K562 (cell line): ENCODE measurements around the gene SANBR. TPM values are rescaled to one million over a fixed set of nuclear protein-coding genes. Genes with fewer than 3 reads are reported as not detected.

Experiments used
- ATAC-seq: fragments of 200-7000 bp; cut with Tn5 transposase; 3 replicates; pipeline ENCODE4 v1.9.1; 2020; ENCODE audit warnings: moderate library complexity
- BruUV-seq: library from RNA; stranded (reverse); fragments of 400-500 nt; replicated peaks from 2 replicates; lab custom pipeline; 2021; lab: Mats Ljungman, UMichigan
- CTCF ChIA-PET: fragments of 300-600 bp; formaldehyde crosslinking; extraction: SDS; loops from one replicate; lab custom pipeline; 2021; ENCODE audit warnings: low intra/inter-chr PET ratio; lab: Yijun Ruan, JAX
- POLR2A ChIA-PET: fragments of 300-600, 350-650 bp; sonication (Branson Sonifier 250); formaldehyde crosslinking; extraction: SDS; loops from one replicate; lab custom pipeline; 2021; ENCODE audit warnings: antibody characterized with exemption, inconsistent platforms; lab: Yijun Ruan, JAX
- DNase-seq, 4 experiments: peaks; one replicate each; pipeline versions ENCODE4 v3.0.0 to v3.0.0-alpha.2; 2011 to 2018; ENCODE audit warnings: low spot score in 3 of 4, mixed read lengths in 3 of 4; ENCODE audit errors: extremely low read depth in 1 of 4
- FAIRE-seq: peaks from 2 replicates; lab custom pipeline; 2011; peaks lifted over from hg19 to GRCh38; lab: Jason Lieb, UNC
- H2AFZ ChIP-seq: 2 replicates; pipeline ENCODE4 v1.6.0; 2011; ENCODE audit warnings: low read depth, low read length, control low read depth, inconsistent platforms
- H3K27ac ChIP-seq: fragments of 200-600 bp; 3 replicates; pipeline ENCODE4 v1.8.0; 2011; ENCODE audit warnings: low read depth, mild to moderate bottlenecking, control low read depth, inconsistent platforms, low read length, moderate library complexity, mixed read lengths; ENCODE audit errors: extremely low read depth
- H3K27me3 ChIP-seq, 2 experiments: fragments of 300-600 bp in 1 of 2; 2 replicates in 1 of 2; 3 replicates in 1 of 2; pipeline versions ENCODE4 v1.6.0 to v1.8.0; 2011; ENCODE audit warnings: inconsistent platforms in 2 of 2, low read length in 2 of 2, mild to moderate bottlenecking in 1 of 2, mixed read lengths in 1 of 2, moderate library complexity in 1 of 2; ENCODE audit not compliant: control insufficient read depth in 2 of 2, insufficient read depth in 2 of 2
- H3K36me3 ChIP-seq: fragments of 300-600 bp; 3 replicates; pipeline ENCODE4 v1.8.0; 2011; ENCODE audit warnings: mild to moderate bottlenecking, low read length, inconsistent platforms; ENCODE audit not compliant: control insufficient read depth, insufficient read depth
- H3K4me1 ChIP-seq, 2 experiments: fragments of 200-600 bp in 1 of 2; replicated peaks in 1 of 2; 2 replicates in 1 of 2; 3 replicates in 1 of 2; pipeline versions ENCODE4 v1.5.1 to v1.8.0; 2011; ENCODE audit warnings: inconsistent platforms in 2 of 2, low read length in 2 of 2, mild to moderate bottlenecking in 1 of 2, mixed read lengths in 1 of 2, moderate library complexity in 1 of 2; ENCODE audit not compliant: control insufficient read depth in 2 of 2, insufficient read depth in 2 of 2
- H3K4me2 ChIP-seq: 2 replicates; pipeline ENCODE4 v1.6.1; 2011; ENCODE audit warnings: low read length, control low read depth, inconsistent platforms, mixed read lengths; ENCODE audit not compliant: insufficient read depth
- H3K4me3 ChIP-seq: fragments of 200-600 bp; sonication (generic), shearing (Covaris generic); 2 replicates; pipeline ENCODE4 v1.5.1; 2016; ENCODE audit warnings: control low read depth, inconsistent platforms
- H3K79me2 ChIP-seq: fragments of 200-600 bp; 3 replicates; pipeline ENCODE4 v1.8.0; 2011; ENCODE audit warnings: low read length, inconsistent platforms; ENCODE audit not compliant: control insufficient read depth, insufficient read depth
- H3K9ac ChIP-seq, 2 experiments: 2 replicates each; pipeline versions ENCODE4 v1.6.0 to v1.6.1; 2011; ENCODE audit warnings: low read depth in 2 of 2, low read length in 2 of 2, control low read depth in 1 of 2, inconsistent platforms in 1 of 2, mild to moderate bottlenecking in 1 of 2, mixed read lengths in 1 of 2; ENCODE audit not compliant: insufficient read depth in 1 of 2
- H3K9me1 ChIP-seq: one replicate; pipeline ENCODE4 v1.6.0; 2011; ENCODE audit warnings: inconsistent platforms, mild to moderate bottlenecking, low read length, moderate library complexity; ENCODE audit not compliant: control insufficient read depth, insufficient read depth
- H3K9me3 ChIP-seq: replicated peaks from 2 replicates; pipeline ENCODE4 v1.5.1; 2011; ENCODE audit warnings: low read depth, low read length, inconsistent platforms; ENCODE audit not compliant: control insufficient read depth, insufficient read depth
- H4K20me1 ChIP-seq: replicated peaks from 2 replicates; pipeline ENCODE4 v1.6.1; 2011; ENCODE audit warnings: low read length, inconsistent platforms, mixed read lengths; ENCODE audit not compliant: control insufficient read depth, insufficient read depth
- ARHGAP35 ChIP-seq: fragments of 450-650 bp; IDR thresholded peaks from 2 replicates; pipeline ENCODE4 v1.6.1; 2018; ENCODE audit not compliant: partially characterized antibody
- BCOR ChIP-seq: fragments of 450-650 bp; IDR thresholded peaks from 2 replicates; pipeline ENCODE4 v1.6.1; 2016
- FOXA1 ChIP-seq: fragments of 450-650 bp; IDR thresholded peaks from 2 replicates; pipeline ENCODE4 v1.6.1; 2016; ENCODE audit warnings: mild to moderate bottlenecking, borderline replicate concordance
- HMGXB4 ChIP-seq: sonication (generic); formaldehyde crosslinking; IDR thresholded peaks from 2 replicates; pipeline ENCODE4 v1.8.1; 2023; ENCODE audit warnings: mild to moderate bottlenecking, missing genetic modification reagents
- RAD51 ChIP-seq: fragments of 450-650 bp; IDR thresholded peaks from 2 replicates; pipeline ENCODE4 v1.7.1; 2016; ENCODE audit warnings: low read depth, mild to moderate bottlenecking, borderline replicate concordance
- RBM34 ChIP-seq: fragments of 200-400 bp; formaldehyde crosslinking; IDR thresholded peaks from 2 replicates; pipeline ENCODE4 v1.6.1; 2018; ENCODE audit warnings: low read length, borderline replicate concordance; ENCODE audit not compliant: insufficient read depth
- ZFX ChIP-seq: sonication (generic); formaldehyde crosslinking; IDR thresholded peaks from 2 replicates; pipeline ENCODE4 v1.8.0; 2022; ENCODE audit warnings: mild to moderate bottlenecking, missing genetic modification reagents, moderate library complexity
- ZNF77 ChIP-seq: fragments of 250-450 bp; sonication (Bioruptor Pico); IDR thresholded peaks from 2 replicates; pipeline ENCODE4 v1.5.0; 2020
- WGBS: fragments of 100-300 bp; shearing (Covaris generic); methylation state at CpG from one replicate; pipeline ENCODE4 v1.1.6; 2016; ENCODE audit warnings: low coverage, mixed read lengths; ENCODE audit not compliant: insufficient coverage; ENCODE audit errors: missing lambda C conversion rate; 5-methylcytosine and 5-hydroxymethylcytosine counted together
- in situ Hi-C: fragments of 300-500 bp; cut with MboI; formaldehyde crosslinking; loops from 4 replicates; pipeline ENCODE4 v1.15.0; 2018; ENCODE audit warnings: inconsistent platforms, mixed read lengths
- intact Hi-C: fragments of 100-400 bp; cut with micrococcal nuclease; formaldehyde crosslinking; loops from 2 replicates; pipeline ENCODE4 v1.14.2; 2022
- polyA plus RNA-seq, 8 experiments: library from polyadenylated mRNA; depleted of rRNA in 4 of 8; stranded (reverse) in 5 of 8; unstranded in 3 of 8; fragments of >200 nt; fragmentation: Nextera tagmentation in 2 of 8; fragmentation: Illumina TruSeq in 1 of 8; extraction: Ambion mirVana in 2 of 8; extraction: Trizol in 1 of 8; gene quantifications; 2 replicates each; pipeline versions ENCODE4 v1.2.1 to v1.2.3, GENCODE V29; 2011 to 2014; ENCODE audit warnings: inconsistent platforms in 1 of 8, missing spikeins in 1 of 8
- total RNA-seq, 7 experiments: library from RNA; depleted of rRNA in 6 of 7; stranded (reverse); fragments of >200 nt in 6 of 7; fragmentation: Illumina TruSeq in 2 of 7; extraction: Trizol in 2 of 7; gene quantifications; 2 replicates each; pipeline versions ENCODE4 v1.2.1 to v1.2.3, GENCODE V29; 2011 to 2021; ENCODE audit warnings: low replicate concordance in 1 of 7

The SANBR gene
- total and polyA plus RNA-seq, 9 of the 15 experiments (the other 6 are each of a cell fraction or from before 2014, with no cell fraction given), result 1.5 to 7.7 (median 6.2) TPM

- no peak for TF ChIP-seq RBM34
Measured at GRCh38 chr2:61100801-61101200, 35.1 kb downstream of the SANBR start (continued).

GRCh38 chr2:61109291-61109690 lies 43.6 kb downstream of the SANBR start:
- no peak for FAIRE-seq
- intact Hi-C loops, result no loop called here
- no peak overlapping the region for H3K27ac ChIP-seq

More at GRCh38 chr2:61109291-61109690, 43.6 kb downstream of the SANBR start:
- Histone ChIP-seq H2AFZ (no peak overlapping the region), H4K20me1 (no peaks in the 10 kb centered on the region), H3K9me3 (no peaks in the 10 kb centered on the region; the same call in 1 of the 2 replicates), H3K4me2 (no peak overlapping the region), H3K4me1 (no peaks in the 10 kb centered on the region), H3K79me2 (no peaks in the 10 kb centered on the region), H3K9me1 (no peaks in the 10 kb centered on the region), H3K36me3 (no peaks in the 10 kb centered on the region), H3K9ac (no peak overlapping the region), H3K27me3 (no peaks in the 10 kb centered on the region), H3K4me3 (no peak overlapping the region)
- BruUV-seq, result no TSS peak
- TF ChIP-seq HMGXB4 (CRISPR knock-in tag) (no peak), BCOR (no peak), RAD51 (no peak), ZNF77 (CRISPR knock-in tag) (no peak), ZFX (CRISPR knock-in tag) (no peak), FOXA1 (no peak), ARHGAP35 (no peak)
- ATAC-seq, result no peak
- POLR2A ChIA-PET, result no interaction called here
- in situ Hi-C loops, result no loop called here
- CTCF ChIA-PET, result no interaction called here
- no peak for DNase-seq
- WGBS, result 18% methylated on average over 2 of the region's 2 CpGs
